DMS79 (cell line): ENCODE measurements around the gene FRMPD1.
A peak's percentile ranks its signal among the peaks of the same experiment; 100 is the strongest.
"Not testable (repeated sequence)": the region's sequence is repeated elsewhere in the genome, so short reads cannot be mapped to it uniquely, and the experiment has no call there.

Source experiments
- DNase-seq: peaks from one replicate; lab custom pipeline; 2025; lab: John Stamatoyannopoulos, UW

Gene FRMPD1, protein sequence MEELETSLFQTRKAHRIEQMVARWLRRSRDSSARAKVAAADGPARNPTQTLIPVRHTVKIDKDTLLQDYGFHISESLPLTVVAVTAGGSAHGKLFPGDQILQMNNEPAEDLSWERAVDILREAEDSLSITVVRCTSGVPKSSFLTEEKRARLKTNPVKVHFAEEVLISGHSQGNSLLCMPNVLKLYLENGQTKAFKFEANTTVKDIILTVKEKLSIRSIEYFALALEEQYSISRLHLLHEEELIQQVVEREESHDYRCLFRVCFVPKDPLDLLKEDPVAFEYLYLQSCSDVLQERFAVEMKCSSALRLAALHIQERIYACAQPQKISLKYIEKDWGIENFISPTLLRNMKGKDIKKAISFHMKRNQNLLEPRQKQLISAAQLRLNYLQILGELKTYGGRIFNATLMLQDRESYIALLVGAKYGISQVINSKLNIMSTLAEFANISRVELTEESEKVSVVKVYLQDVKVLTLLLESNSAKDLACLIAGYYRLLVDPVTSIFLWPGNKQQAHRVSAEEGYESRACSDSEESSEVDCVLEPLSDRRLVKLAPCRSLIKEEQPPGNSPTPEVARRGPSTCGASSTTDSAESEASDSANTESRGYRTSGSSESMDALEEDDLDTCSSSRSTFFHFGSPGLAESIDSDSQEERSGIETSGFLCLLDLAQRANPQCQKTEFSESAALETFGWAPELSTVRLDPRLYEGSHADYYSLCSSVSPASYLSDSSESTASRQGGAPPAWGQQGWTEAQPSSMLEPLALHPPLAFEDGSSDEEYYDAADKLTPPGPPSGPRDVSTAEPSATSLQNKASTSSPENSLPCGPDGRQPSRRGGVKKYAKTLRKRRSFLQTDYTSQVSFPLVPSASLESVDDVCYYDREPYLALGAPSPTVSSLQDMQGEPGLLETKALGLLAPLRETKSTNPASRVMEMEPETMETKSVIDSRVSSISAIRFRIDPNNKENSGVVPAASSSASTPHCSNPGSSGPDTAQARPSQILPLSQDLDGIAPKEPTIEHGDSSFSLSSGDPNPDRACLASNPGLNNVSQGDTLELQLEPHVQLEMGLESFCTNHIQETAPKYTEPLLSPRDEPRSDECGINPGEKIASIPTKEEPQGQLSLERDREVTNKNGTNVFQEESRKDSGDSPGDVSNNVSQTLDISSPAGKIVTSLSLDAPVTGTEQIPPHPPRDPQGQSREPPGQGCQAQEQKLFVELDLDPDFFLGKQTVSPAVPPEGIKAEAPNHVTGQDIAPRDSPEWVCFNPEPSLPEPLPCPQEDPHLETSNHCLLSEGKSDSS (N-terminal part only)

DNA sequence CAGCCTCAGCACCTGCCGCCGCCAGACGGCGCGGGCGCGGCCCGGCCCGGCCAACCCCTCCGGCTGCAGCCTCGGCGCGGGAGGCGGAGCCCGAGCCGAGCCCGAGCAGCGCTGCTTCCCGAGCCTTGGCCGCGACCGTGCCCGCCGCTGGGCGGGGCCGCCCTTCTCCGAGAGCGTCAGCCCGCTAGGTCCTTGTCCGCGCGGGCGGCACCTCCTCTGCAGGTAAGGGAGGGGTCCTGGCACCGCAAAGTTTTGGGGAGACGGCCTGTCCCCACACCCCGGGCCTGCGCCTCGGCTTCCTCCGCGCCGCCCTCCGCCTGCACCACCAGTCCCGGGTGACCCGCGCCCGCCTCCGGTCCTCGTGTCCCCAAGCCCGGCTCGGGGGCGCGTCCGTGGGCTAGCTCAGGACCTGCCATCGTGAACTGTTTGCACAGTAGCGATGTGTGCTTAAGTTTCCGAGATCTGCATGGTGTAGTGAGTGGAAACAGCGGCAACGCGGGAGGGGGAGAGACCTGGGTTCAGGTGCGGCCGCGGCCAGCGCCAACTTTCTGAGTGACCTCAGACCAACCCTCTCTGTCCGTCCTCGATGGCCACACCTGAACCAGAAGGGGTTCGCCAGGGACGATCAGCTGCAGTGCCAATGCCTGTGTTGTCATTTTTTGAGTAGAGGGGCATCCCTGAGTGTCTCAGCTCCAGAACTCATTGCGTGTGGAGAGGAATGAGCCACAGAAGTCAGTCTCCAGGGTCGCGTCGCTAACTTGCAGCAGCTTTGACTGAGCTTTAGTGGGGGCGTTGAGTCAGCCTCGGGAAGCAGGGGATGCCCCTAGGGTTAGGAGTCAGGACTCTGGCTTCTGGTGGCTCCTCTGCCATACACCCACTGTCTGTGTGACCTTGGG, at the start of gene FRMPD1:
Gene FRMPD1, plus strand, starts transcription at position 82 of the 896 bp plus-strand sequence. CDS start 41,688 bp downstream, outside the sequence.
- peak; percentile 4 for DNase-seq

DNA sequence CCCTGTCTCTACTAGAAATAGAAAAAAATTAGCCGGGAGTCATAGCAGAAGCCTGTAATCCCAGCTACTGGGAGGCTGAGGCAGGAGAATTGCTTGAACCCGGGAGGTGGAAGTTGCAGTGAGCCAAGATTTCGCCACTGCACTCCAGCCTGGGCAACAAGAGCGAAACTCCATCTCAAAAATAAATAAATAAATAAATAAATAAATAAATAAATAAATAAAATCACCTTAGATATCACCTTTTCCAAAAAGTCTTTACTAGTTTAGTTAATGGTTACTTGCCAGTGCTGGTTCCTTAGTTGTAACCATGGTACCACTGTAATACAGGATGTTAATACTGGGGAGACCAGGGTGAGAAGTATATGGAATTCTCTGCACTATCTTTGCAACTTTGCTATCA, 48.7 kb upstream of the FRMPD1 start:
- DNase-seq, result not testable (repeated sequence)

DNA sequence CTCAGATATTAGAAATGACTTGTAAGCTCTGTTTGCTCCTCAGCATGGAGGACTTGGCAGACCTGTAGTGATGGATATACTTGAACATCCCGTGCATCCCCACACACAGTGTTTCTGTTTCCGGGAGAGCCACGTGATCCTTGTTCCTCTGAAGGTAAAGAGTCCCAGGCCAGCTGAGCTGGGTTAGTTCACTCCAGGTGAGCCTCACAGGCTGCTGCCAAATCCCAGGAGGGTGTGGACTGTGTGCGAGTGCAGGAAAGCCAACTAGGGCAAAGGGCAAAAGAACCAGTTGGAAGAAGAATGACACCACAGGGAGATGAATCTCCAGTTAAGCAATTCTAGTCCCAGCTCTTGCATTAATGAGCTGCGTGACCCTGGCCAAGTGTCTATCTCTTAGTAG, 47.9 kb upstream of the FRMPD1 start:
- peak; percentile 17 for DNase-seq

DNA sequence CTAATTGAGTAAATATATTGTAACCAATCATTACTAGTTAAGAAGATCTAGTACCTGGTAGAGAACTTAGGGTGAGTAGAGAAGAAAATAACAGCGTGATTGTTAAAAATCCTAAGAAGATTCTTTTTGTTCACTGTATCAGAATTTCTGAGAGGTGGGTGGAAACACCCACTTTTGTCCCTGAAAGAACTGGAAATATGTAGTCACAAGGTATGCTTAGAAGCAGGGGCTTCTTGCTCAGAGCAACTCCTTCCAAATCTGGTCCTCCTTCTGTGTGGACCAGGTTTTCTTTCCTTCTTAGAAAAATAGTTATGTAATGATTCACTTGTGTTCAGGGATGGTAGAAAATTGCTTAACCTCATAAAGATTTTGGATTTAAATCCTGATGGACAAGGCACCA, 46.5 kb upstream of the FRMPD1 start:
- no peak for DNase-seq

DNA sequence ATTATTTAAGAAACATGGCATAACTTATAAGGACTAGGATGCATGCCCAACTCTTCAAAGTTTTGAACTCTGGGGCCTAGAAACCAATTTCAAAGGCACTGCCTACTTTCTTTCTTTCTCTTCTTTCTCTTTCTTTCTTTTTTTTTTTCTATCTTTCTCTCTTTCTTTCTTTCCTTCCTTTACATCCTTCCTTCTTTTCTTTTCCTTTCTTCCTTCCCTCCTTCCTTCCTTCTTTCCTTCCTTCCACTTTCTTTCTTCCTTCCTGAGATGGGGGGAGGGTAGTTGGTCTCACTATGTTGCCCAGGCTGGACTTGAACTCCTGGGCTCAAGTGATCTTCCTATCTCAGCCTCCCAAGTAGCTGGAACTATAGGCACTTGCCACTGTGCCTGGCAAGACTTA, 42.5 kb upstream of the FRMPD1 start:
- DNase-seq, result no peak

DNA sequence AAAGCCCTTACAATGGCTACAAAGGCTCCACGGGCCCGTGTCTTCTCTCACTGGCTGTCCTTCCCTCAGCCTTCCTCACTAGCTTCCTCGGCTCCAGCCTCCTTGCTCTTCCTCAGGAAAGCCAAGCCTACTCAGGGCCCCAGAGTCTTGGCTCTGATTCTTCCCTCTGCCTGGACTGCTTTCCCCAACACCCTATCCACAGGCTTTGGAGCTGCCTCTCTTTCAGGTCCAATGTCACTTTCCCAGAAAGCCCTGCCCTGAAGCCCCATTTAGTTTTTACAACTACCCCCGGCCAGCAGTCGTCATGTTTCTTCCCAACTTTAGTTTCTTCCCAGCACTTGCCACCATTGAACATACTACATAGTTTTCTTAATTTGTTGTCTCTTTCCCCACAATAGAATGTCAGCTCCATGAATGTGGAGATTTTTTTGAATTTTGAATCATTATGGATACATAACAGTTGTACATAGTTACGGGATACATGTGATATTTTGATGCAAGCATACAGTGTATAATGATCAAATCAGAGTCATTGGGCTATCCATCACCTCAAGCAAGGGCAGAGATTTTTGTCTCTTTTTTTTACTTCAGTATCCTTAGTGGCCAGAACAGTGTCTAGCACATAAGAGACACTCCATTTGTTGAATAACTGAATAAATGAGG, 40.9 kb upstream of the FRMPD1 start:
- DNase-seq, result no peak

DNA sequence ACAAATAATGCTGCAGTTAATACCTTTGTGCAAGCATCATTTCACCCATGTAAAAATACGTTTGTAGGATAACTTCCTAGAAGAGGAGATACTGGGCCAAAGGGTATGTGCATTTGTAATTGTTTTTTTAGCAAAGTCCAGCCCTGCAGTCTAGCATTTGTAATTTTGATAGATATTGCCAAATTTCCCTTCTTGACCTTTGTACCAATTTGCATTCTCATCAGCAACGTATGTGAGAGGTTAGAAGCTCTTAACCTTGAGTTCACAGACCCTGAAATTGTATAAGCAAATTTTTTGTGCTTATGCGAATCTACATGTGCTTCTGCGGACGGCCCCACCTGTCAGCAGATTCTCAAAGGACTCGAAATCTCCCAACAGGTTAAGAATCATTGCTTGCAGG, 39.7 kb upstream of the FRMPD1 start:
- no peak for DNase-seq

DNA sequence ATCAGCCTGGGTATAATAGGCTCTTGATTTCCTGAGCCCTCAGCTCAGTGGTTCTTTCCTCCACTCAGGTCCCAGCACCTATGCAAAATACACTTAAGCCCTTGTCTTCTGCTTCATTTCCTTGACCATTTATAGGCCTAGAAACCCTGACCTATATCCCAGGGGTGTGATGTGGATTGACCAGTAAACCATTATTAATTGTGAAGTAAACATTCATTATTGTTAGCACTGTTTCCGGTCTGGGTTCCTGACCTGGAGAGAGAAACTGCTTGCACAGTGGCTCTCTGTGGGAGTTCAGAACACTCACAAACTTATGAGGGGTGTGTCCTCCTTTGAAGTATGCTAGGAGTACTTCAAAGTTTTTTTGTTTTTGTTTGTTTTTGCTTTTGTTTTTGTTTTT, 38.8 kb upstream of the FRMPD1 start:
- no peak for DNase-seq

DNA sequence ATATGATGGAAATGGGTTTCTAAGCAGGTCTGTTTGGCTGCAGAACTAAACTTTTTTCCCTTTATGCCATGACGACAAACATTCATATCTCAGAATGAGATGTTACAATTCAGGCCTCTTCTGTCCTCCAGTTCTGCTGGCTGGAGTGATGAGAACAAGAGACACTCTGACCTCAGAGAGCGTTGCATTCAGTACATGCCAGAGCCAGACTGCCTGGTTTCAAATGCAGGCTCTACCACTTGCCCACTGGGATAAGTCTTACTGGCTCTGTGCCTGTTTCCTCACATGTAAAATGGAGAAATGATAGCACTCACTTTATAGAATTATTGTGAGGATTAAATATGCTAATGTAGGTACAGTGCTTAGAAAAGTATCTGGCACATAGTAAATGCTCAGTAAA, 33.6 kb upstream of the FRMPD1 start:
- no peak for DNase-seq

DNA sequence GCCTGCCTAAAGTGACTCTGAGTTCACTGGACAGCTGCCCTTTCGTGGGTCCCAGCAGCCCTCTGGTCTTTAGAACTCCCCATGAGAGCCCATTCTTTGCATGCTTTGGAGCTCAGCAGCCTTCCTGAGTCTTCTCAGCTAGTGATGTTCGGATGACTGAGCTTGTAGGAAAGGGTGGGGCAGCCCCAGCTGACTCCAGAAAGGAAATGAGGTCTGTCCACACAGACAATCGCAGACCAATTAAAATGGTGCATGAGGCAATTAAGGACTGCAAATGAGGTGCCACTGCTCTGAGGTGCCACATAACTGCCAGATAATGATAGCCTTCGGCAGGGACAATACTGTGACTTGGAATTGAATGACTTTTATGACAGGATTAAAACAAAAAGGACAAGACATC, 32.9 kb upstream of the FRMPD1 start:
- no peak for DNase-seq

DNA sequence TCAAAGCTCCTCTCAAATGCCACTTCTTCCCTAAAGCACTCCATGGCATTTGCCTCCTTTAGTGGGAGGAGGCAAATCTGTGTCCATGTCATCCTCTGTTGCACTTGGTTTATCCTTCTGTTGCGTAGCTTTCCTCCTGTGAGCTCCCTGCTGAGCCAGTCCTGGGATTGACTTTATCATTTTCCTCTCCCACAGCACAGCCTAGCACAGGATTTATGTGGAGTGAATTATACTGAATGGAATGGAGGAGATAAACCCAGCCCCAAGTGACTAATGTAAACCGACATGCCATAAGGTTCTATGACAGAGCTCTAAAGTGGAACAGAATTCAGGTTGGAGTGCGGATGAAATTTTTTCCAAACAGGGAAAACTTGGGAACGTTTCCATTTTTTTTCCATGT, 31.9 kb upstream of the FRMPD1 start:
- no peak for DNase-seq

DNA sequence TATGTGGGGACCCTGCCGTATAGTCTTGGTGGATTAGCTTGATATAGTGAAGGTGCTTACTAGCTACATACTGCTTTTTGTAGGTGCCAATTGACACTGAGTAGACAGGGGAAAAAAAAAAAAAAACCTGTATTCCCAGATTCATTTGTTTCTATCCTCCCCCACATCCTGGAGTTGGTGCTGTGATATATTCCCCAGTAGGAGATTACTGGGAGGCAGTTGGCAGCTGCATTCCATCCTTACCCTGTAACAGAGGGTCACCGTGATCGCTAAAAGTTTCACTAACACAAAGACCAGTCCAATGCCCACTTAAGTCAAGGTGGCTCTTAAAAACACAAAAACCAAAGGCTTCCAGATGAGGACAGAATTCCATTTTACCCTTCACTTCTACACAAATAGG, 30.9 kb upstream of the FRMPD1 start:
- DNase-seq, result no peak

DNA sequence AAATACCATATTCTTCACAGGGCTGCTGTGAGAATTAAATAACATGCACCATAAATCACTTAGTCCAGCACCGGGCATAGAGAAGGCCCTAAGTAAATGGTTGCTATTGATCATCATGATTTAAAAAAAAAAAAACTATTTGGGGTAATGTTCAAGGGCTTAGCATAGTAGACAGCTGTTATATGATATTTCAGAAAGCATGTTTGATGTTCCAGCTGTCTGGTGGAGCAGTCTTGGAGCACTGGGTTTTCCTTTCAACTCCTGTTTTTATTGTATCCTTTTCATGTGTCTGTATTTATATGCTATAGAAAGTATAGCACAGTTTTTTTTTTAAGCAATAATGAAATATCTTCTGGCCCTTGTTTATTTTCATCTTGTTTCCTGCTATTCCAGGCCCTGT, 30.4 kb upstream of the FRMPD1 start:
- no peak for DNase-seq

DNA sequence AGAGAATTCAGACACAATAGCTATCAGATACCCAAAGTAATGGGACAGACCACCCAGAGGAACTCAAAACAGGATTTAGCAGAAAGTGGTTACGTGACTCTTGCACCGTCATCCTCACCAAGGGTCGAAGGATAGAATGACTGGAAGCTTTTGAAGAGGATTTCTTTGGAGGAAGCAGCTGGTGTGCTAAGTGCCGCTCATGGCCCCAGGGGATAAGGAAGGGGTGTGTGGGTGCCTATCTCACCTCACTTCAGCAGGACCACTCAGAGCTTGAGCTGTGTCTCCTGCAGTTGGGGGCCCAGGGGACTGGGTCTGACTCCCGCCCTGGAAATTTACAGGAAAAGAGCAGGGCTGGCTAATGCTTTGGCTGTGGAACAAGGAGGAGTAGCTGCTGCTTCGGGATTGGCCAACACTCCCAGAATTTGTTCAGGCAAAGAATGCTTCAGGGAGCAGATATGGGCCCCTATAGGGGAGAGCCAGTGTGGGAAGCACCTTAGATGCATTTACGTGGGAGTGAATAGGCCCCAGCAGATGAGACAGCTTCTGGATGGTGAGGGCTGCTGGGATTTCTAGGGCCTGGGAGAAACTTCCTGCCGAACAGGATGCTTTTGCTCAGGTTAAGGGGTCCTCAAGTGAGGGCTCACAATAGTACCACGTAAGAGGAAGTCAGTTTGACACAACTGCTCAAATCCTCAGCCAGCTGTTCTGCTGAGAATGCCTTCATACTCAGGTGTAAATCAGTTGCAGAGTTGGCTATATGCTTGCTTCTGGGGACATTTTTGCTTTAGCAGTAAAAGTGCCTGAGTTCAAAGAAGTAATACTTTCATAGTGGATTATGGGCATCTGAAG, 29.3 kb upstream of the FRMPD1 start:
- no peak for DNase-seq

DNA sequence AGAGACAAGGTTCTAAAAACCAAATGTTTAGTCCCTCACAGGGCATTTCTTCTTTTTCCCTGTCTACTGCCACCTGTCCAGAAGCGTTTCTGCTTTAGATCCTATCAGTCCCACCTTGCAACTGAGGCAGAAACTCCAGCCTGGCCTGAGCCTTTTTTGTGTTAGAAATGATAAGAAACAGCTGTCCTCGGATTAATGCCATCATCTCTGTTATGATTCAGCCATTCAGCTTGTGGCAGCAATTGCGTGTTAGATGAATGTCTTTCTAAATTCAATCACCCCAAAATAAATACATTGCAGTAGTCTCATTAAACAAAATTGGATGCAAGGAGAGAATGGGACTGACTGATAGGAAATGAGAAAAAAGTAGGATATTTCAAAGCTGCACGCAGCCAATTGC, 28.3 kb upstream of the FRMPD1 start:
- DNase-seq, result no peak

DNA sequence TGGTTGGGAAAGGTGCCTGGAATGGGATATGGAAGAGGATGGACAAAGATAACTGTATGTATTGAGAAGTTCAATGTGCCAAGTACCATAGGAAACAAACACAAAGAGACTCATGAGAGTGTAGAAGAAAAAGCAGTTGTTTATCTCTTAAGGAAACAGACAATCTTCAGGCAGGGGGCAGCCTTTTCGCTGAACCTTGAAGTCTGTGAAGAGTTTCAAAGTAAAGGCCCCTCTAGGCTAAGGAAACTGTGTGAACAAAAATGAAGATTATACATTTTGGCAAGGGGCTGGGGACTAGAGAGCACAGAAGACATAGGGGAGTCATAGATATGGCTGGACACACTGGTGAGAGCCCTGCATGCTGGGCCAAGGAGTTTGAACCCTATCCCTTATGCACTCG, 27.5 kb upstream of the FRMPD1 start:
- no peak for DNase-seq

DNA sequence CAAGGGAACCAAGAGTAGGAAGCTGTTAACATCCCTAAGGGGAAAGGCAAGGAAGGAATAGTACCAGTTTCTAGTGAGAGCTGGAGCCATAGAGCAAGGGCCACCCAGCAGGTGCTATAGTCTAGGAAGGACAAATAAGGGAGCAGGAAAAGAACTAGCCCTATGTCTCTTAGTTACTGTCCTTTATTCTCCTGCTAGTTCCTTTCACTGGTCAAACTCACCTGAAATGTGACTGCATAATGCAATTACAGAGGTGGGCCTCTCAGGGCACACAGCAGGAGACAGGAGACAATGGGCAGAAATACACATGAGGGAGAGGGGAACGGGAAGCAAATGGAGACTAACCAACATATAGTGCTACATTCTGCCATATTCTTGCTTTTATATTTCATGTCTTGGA, 26.7 kb upstream of the FRMPD1 start:
- DNase-seq, result no peak

DNA sequence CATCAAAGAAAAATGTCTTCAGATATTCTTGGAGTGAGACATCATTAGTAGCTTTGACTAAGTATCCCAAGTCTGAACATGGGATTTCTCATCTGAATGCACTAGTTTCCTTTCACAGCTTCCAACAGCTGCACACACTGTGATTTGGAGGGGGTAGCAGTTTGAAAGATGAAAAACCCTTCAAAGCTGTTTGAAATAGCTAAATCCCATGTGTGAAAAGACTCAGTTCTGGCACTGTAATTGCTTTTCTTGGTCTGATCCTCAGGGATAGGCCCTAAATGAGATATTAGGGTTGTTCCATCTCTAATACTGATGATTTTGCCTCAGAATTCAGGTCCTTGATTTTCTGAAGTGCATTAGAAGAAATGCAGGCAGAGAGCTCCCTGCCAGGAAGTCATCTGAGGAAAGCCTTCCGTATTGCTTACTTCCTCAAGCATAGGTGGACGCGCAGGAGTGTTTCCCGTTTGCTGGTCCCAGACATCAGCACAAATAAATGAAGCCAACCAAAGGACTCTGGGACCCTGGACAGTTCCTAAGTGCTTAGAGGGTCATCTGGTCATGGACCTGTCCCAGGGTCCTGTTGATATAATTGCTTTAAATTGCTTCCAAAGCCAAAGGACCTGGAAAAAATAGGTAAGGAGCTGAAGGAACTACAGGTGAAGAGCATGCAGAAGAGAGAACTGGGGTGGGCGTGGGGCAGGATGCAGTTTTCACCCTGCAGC, 25.6 kb upstream of the FRMPD1 start:
- no peak for DNase-seq

DNA sequence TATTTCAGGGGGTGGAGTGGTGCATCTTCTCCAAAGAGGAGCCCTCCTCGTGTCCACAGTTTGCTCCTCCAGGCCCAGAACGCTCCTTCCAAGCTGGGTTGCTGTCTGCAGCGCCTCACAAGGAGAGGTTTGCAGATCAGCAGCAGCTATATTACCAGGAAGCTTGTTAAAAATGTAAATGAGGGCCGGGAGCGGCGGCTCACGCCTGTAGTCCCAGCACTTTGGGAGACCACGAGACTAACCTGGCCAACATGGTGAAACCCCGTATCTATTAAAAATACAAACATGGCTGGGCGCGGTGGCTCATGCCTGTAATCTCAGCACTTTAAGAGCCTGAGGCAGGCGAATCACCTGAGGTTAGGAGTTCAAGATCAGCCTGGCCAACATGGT, 25.0 kb upstream of the FRMPD1 start:
- DNase-seq, result no peak
